Endodermal cell (in vitro differentiated cells): Measurements from ENCODE around the gene WTAP. TPM values are rescaled to one million over a fixed set of nuclear protein-coding genes. Genes with fewer than 3 reads are reported as not detected.

ENCODE experiments used
- DNase-seq: peaks from one replicate; pipeline ENCODE4 v3.0.0-alpha.2; 2017
- H3K27ac ChIP-seq: 2 replicates; pipeline ENCODE4 v1.5.1; 2013; ENCODE audit warnings: mild to moderate bottlenecking, low read depth, low read length, moderate library complexity
- H3K27me3 ChIP-seq: 2 replicates; pipeline ENCODE4 v1.6.1; 2013; ENCODE audit warnings: mild to moderate bottlenecking, low read length, moderate library complexity; ENCODE audit not compliant: insufficient read depth, control insufficient read depth, poor library complexity, severe bottlenecking
- H3K36me3 ChIP-seq: 2 replicates; pipeline ENCODE4 v1.7.0; 2013; ENCODE audit warnings: mild to moderate bottlenecking, low read length, moderate library complexity; ENCODE audit not compliant: control insufficient read depth, insufficient read depth
- H3K4me1 ChIP-seq: one replicate; pipeline ENCODE4 v1.7.0; 2013; ENCODE audit warnings: low read length; ENCODE audit not compliant: control insufficient read depth, insufficient read depth
- H3K4me3 ChIP-seq: 2 replicates; pipeline ENCODE4 v1.5.1; 2013; ENCODE audit warnings: mild to moderate bottlenecking, low read length, moderate library complexity
- H3K9ac ChIP-seq: 2 replicates; pipeline ENCODE4 v1.6.1; 2013; ENCODE audit warnings: mild to moderate bottlenecking, low read length, moderate library complexity; ENCODE audit not compliant: poor library complexity, severe bottlenecking; ENCODE audit errors: extremely low read depth
- H3K9me3 ChIP-seq: 2 replicates; pipeline ENCODE4 v1.6.1; 2013; ENCODE audit warnings: mild to moderate bottlenecking, low read length, moderate library complexity; ENCODE audit not compliant: control insufficient read depth
- H3K27ac Mint-ChIP-seq: 2 replicates; pipeline ENCODE4 v1.8.0; 2020; ENCODE audit warnings: mixed read lengths
- H3K27me3 Mint-ChIP-seq: 2 replicates; pipeline ENCODE4 v1.8.0; 2021; ENCODE audit warnings: mild to moderate bottlenecking, mixed read lengths; ENCODE audit not compliant: insufficient read depth
- H3K36me3 Mint-ChIP-seq: 2 replicates; pipeline ENCODE4 v1.8.0; 2020; ENCODE audit warnings: low read depth, mixed read lengths
- H3K4me1 Mint-ChIP-seq: 2 replicates; pipeline ENCODE4 v1.8.0; 2020; ENCODE audit warnings: mixed read lengths
- H3K4me3 Mint-ChIP-seq: 2 replicates; pipeline ENCODE4 v1.8.0; 2020; ENCODE audit warnings: mild to moderate bottlenecking, moderate library complexity, mixed read lengths
- H3K9me3 Mint-ChIP-seq: 2 replicates; pipeline ENCODE4 v1.8.0; 2020; ENCODE audit warnings: mild to moderate bottlenecking, mixed read lengths
- WGBS, 2 experiments: methylation state at CpG; one replicate each; pipeline versions ENCODE4 v1.1.5 to v1.1.7; 2013; ENCODE audit warnings: missing lambda C conversion rate in 2 of 2, mixed read lengths in 1 of 2; ENCODE audit not compliant: insufficient coverage in 1 of 2, insufficient read length in 1 of 2; 5-methylcytosine and 5-hydroxymethylcytosine counted together
- total RNA-seq, 2 donors: library from RNA; stranded (reverse); fragmentation: NEBNext Ultra II Directional in 1 of 2; extraction: Animal tissue kit (Norgen Biotek cat#: 25700) in 1 of 2; gene quantifications; 2 replicates in 1 of 2; 3 replicates in 1 of 2; pipeline ENCODE4 v1.2.1, GENCODE V29; 2021
- TF ChIP-seq, protein P1 (sequence below): fragments of 200-600 bp; sonication (generic); conservative IDR thresholded peaks from 2 replicates; pipeline ENCODE4 v1.5.0; 2021; ENCODE audit warnings: antibody characterized with exemption, mild to moderate bottlenecking

Gene WTAP
- total RNA-seq, 2 donors from 2014 or later: 112 to 119 TPM

- Mint-ChIP-seq H3K27ac (no peak overlapping the region), H3K4me3 (no peak overlapping the region), H3K27me3 (peaks cover 4% of the 10 kb centered on the region), H3K4me1 (peaks cover 32% of the 10 kb centered on the region), H3K36me3 (no peaks in the 10 kb centered on the region), H3K9me3 (no peaks in the 10 kb centered on the region)
- WGBS, 2 experiments: 89 to 94% methylated on average over 10 of the region's 10 CpGs
- no peaks in the 10 kb centered on the region for H3K9me3 ChIP-seq
- no peak for DNase-seq
- H3K4me3 ChIP-seq: no peak overlapping the region
- H3K9ac ChIP-seq: no peak overlapping the region
- TF ChIP-seq, protein P1, sequence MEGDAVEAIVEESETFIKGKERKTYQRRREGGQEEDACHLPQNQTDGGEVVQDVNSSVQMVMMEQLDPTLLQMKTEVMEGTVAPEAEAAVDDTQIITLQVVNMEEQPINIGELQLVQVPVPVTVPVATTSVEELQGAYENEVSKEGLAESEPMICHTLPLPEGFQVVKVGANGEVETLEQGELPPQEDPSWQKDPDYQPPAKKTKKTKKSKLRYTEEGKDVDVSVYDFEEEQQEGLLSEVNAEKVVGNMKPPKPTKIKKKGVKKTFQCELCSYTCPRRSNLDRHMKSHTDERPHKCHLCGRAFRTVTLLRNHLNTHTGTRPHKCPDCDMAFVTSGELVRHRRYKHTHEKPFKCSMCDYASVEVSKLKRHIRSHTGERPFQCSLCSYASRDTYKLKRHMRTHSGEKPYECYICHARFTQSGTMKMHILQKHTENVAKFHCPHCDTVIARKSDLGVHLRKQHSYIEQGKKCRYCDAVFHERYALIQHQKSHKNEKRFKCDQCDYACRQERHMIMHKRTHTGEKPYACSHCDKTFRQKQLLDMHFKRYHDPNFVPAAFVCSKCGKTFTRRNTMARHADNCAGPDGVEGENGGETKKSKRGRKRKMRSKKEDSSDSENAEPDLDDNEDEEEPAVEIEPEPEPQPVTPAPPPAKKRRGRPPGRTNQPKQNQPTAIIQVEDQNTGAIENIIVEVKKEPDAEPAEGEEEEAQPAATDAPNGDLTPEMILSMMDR: no peak
- H3K36me3 ChIP-seq: no peaks in the 10 kb centered on the region
- H3K27me3 ChIP-seq: peaks cover 6% of the 10 kb centered on the region
- no peak overlapping the region for H3K27ac ChIP-seq
- peaks cover 10% of the 10 kb centered on the region for H3K4me1 ChIP-seq
Measured at GRCh38 chr6:159804504-159804903, 77.2 kb downstream of the WTAP start.

DNA sequence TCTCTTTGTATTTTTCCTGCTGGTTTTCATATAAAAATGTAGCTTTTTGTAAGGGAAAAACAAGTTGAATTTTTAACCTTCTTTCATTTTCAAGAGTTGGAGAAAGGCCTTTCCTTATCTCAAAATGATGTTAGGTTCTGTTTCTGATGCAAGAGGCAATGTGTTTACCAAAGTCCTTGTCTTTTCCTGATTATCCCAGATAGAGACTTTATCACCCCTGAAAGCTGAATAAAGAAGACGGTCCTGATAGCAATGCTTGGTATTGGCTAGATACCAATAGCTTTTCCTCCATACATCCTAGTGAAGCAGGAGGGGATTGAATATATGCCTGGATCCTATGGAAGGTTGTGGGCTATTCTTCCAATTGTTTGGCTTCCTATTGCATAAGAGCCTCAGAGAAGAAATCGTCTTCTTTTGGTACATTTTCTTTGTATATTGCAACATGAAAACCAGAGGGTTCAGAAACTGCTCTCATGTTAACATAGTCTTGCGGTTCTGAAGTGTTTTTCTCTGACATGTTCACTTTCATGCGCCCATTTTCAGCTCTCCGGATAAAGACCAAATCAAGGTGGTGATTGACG is 78.2 kb downstream of the WTAP start:
- H3K4me1 Mint-ChIP-seq: peaks cover 32% of the 10 kb centered on the region
- H3K4me3 ChIP-seq: peak overlapping the region; percentile 2
- no peak overlapping the region for H3K4me3 Mint-ChIP-seq
- H3K27ac ChIP-seq: no peak overlapping the region
- peaks cover 4% of the 10 kb centered on the region for H3K27me3 Mint-ChIP-seq
- no peak overlapping the region for H3K9ac ChIP-seq
- no peaks in the 10 kb centered on the region for H3K9me3 ChIP-seq
- 75 to 85% methylated on average over 5 to 6 of the region's 6 CpGs for WGBS, 2 experiments
- peaks cover 10% of the 10 kb centered on the region for H3K4me1 ChIP-seq
- TF ChIP-seq, protein P1: no peak
- H3K9me3 Mint-ChIP-seq: no peaks in the 10 kb centered on the region
- no peak for DNase-seq
- peak overlapping the region; percentile 75 for H3K27ac Mint-ChIP-seq
- no peaks in the 10 kb centered on the region for H3K36me3 Mint-ChIP-seq
- H3K27me3 ChIP-seq: peaks cover 6% of the 10 kb centered on the region
- no peaks in the 10 kb centered on the region for H3K36me3 ChIP-seq

Other genes starting within 250 kb of the WTAP start
- gene SOD2, start 34.3 kb upstream of the WTAP start, total RNA-seq: 10 to 100 TPM; 64.3 to 88.8 TPM
- 100 to 1,000 TPM; 108 to 147 TPM for gene ACAT2, start 34.5 kb downstream of the WTAP start, total RNA-seq
- 100 to 1,000 TPM; 241 to 246 TPM for gene TCP1, start 62.1 kb downstream of the WTAP start, total RNA-seq
- gene MRPL18, start 63.0 kb downstream of the WTAP start, total RNA-seq: 10 to 100 TPM; 46.7 to 56.9 TPM
- gene PNLDC1, start 72.8 kb downstream of the WTAP start, total RNA-seq: not detected
- not detected for gene MAS1, start 163.5 kb downstream of the WTAP start, total RNA-seq
- gene IGF2R, start 241.6 kb downstream of the WTAP start, total RNA-seq: 100 to 1,000 TPM; 103 to 130 TPM